Gastrocnemius medialis (tissue), 4 donors: ENCODE measurements around the gene IL17C.
"Not testable (repeated sequence)": the region's sequence is repeated elsewhere in the genome, so short reads cannot be mapped to it uniquely, and the experiment has no call there.

Source experiments
- CTCF ChIP-seq, 5 experiments: fragments of 450-650 bp in 3 of 5; fragments of 200-600 bp in 2 of 5; sonication (generic) in 2 of 5; IDR thresholded peaks in 4 of 5; conservative IDR thresholded peaks in 1 of 5; 1 replicate in 4 of 5; 2 replicates in 1 of 5; pipeline ENCODE4 v1.5.1; 2016 to 2019; ENCODE audit warnings: antibody characterized with exemption in 5 of 5, mild to moderate bottlenecking in 3 of 5, moderate library complexity in 3 of 5
- POLR2A ChIP-seq, 2 donors: fragments of 450-650 bp; IDR thresholded peaks; one replicate each; pipeline ENCODE4 v1.6.1; 2017; ENCODE audit warnings: antibody characterized with exemption in 2 of 2, mild to moderate bottlenecking in 2 of 2, moderate library complexity in 2 of 2

GRCh38 chr16:88669493-88669892 lies 31.1 kb downstream of the IL17C start:
- not testable (repeated sequence) for TF ChIP-seq CTCF (IDR thresholded peaks at IDR 0.05 in 4 of 5, conservative IDR thresholded peaks at IDR 0.05 in 1 of 5); POLR2A (IDR thresholded peaks at IDR 0.05)
